Adrenal gland (tissue), 5 donors: ENCODE data around the gene FBXO21.

ENCODE experiments used
- CTCF ChIP-seq, 6 experiments: fragments of 450-650 bp in 4 of 6; fragments of 200-600 bp in 2 of 6; sonication (generic) in 1 of 6; IDR thresholded peaks; 1 replicate in 5 of 6; 2 replicates in 1 of 6; pipeline versions ENCODE4 v1.5.1 to v1.8.0; 2016 to 2021; ENCODE audit warnings: antibody characterized with exemption in 6 of 6, mild to moderate bottlenecking in 2 of 6, moderate library complexity in 1 of 6
- POLR2A ChIP-seq, 2 donors: fragments of 450-650 bp; IDR thresholded peaks; one replicate each; pipeline ENCODE4 v1.6.1; 2017; ENCODE audit warnings: antibody characterized with exemption in 2 of 2, mild to moderate bottlenecking in 2 of 2, moderate library complexity in 1 of 2
- donor health status: DM: no; HTN: no; CAD: no.

- TF ChIP-seq CTCF (IDR thresholded peaks at IDR 0.05) (no peak), POLR2A (IDR thresholded peaks at IDR 0.05) (no peak)
Measured at GRCh38 chr12:117228239-117228638, 38.0 kb upstream of the FBXO21 start.
